NCI-H69 (cell line): ENCODE results near the gene APOL2.
"Not testable (repeated sequence)": the region's sequence is repeated elsewhere in the genome, so short reads cannot be mapped to it uniquely, and the experiment has no call there.

ENCODE experiments used
- DNase-seq: peaks from one replicate; lab custom pipeline; 2025; lab: John Stamatoyannopoulos, UW

The APOL2 gene

GRCh38 chr22:36197514-36198146 lies 41.7 kb downstream of the APOL2 start:
- peak; percentile 74 for DNase-seq

- peak; percentile 91 for DNase-seq
Observed at GRCh38 chr22:36197065-36197440, 42.3 kb downstream of the APOL2 start.

GRCh38 chr22:36196254-36197064 lies 42.9 kb downstream of the APOL2 start:
- DNase-seq = peak; percentile 75

- DNase-seq = peak; percentile 81
Observed at GRCh38 chr22:36194971-36195370, 44.4 kb downstream of the APOL2 start.

- no peak for DNase-seq
Observed at GRCh38 chr22:36194385-36194784, 44.9 kb downstream of the APOL2 start.

- no peak for DNase-seq
Observed at GRCh38 chr22:36193577-36193976, 45.8 kb downstream of the APOL2 start.

GRCh38 chr22:36193171-36193570 lies 46.2 kb downstream of the APOL2 start:
- DNase-seq = no peak

- no peak for DNase-seq
Observed at GRCh38 chr22:36192542-36192941, 46.8 kb downstream of the APOL2 start.

- DNase-seq = no peak
Observed at GRCh38 chr22:36191106-36191836, 48.1 kb downstream of the APOL2 start.

GRCh38 chr22:36187862-36188261 lies 51.5 kb downstream of the APOL2 start:
- DNase-seq = not testable (repeated sequence)

GRCh38 chr22:36185828-36186624 lies 53.3 kb downstream of the APOL2 start:
- no peak for DNase-seq

- peak; percentile 26 for DNase-seq
Observed at GRCh38 chr22:36184433-36185025, 54.8 kb downstream of the APOL2 start.

GRCh38 chr22:36183446-36183845 lies 55.9 kb downstream of the APOL2 start:
- no peak for DNase-seq

- DNase-seq = no peak
Observed at GRCh38 chr22:36182857-36183256, 56.5 kb downstream of the APOL2 start.

GRCh38 chr22:36182056-36182455 lies 57.3 kb downstream of the APOL2 start:
- DNase-seq = no peak

GRCh38 chr22:36180928-36181327 lies 58.4 kb downstream of the APOL2 start:
- DNase-seq = no peak

GRCh38 chr22:36180038-36180880 lies 59.1 kb downstream of the APOL2 start:
- DNase-seq = peak; percentile 73

- no peak for DNase-seq
Observed at GRCh38 chr22:36177160-36177559, 62.2 kb downstream of the APOL2 start.
